Measurements from ENCODE around the gene CRB2. TPM values are rescaled to one million over a fixed set of nuclear protein-coding genes. Genes with fewer than 3 reads are reported as not detected.

Gene CRB2
- total RNA-seq, 1 experiment from 2014 or later, result 3.6 TPM

GRCh38 chr9:123402981-123403509 is 47.0 kb downstream of the CRB2 start:
- H3T11ph ChIP-seq (ENCODE audit: low read length), result no peak overlapping the region
- H3K27me3 ChIP-seq (ENCODE audit: insufficient read depth, low read length), result no peaks in the 10 kb centered on the region
- no peak overlapping the region for H4K91ac ChIP-seq (ENCODE audit: insufficient read length, low read depth, low read length)
- no peak overlapping the region for H2BK20ac ChIP-seq (ENCODE audit: low read depth, low read length, poor library complexity, severe bottlenecking)
- no peaks in the 10 kb centered on the region; the same call in 1 of the 2 replicates for H3K4me1 ChIP-seq (ENCODE audit: insufficient read depth, low read length)
- H3K27ac Mint-ChIP-seq, result peak overlapping the region in 2 of 3 experiments; percentile 23 to 52; a peak in 3 of 7 replicates
- H3K4me2 ChIP-seq (ENCODE audit: insufficient read depth, insufficient read length, low read length), result no peak overlapping the region
- H3K14ac ChIP-seq (ENCODE audit: insufficient read depth, low read length), result no peak overlapping the region; the same call in 1 of the 2 replicates
- no peak overlapping the region for H3K27ac ChIP-seq (ENCODE audit: insufficient read length, low read depth, low read length)
- H3K4ac ChIP-seq (ENCODE audit: low read depth, low read length), result no peak overlapping the region
- no peak overlapping the region for H3K56ac ChIP-seq (ENCODE audit: insufficient read length, low read depth, low read length)
- H3K23me2 ChIP-seq (ENCODE audit: insufficient read length, low read depth, low read length, poor library complexity, severe bottlenecking), result no peaks in the 10 kb centered on the region
- H2BK5ac ChIP-seq (ENCODE audit: insufficient read length, low read length), result no peak overlapping the region
- no peaks in the 10 kb centered on the region; the same call in 1 of the 2 replicates for H3K27me3 Mint-ChIP-seq (ENCODE audit: low read depth)
- no peak overlapping the region for H2AFZ ChIP-seq (ENCODE audit: low read length)
- H3K18ac ChIP-seq (ENCODE audit: insufficient read length, low read depth, low read length), result no peak overlapping the region
- no peaks in the 10 kb centered on the region for H3K79me2 ChIP-seq (ENCODE audit: insufficient read depth, low read length)
- H3K9ac ChIP-seq (ENCODE audit: extremely low read depth, insufficient read length, low read length), result no peak overlapping the region
- H3K23ac ChIP-seq (ENCODE audit: insufficient read length, low read depth, low read length), result no peak overlapping the region
- no peaks in the 10 kb centered on the region for H3K9me3 Mint-ChIP-seq
- H4K5ac ChIP-seq (ENCODE audit: insufficient read length, low read depth, low read length), result no peak overlapping the region
- no peak overlapping the region for H2BK120ac ChIP-seq (ENCODE audit: low read depth, low read length, poor library complexity, severe bottlenecking)
- H3K36me3 Mint-ChIP-seq (ENCODE audit: insufficient read depth in 1 of 3, low read depth in 3 of 3), result 0 out of 7 replicates have a peak, but pooled peaks cover 0 to 2% (median 0%) of the 10 kb centered on the region in 3 experiments
- no peaks in the 10 kb centered on the region for H3K79me1 ChIP-seq (ENCODE audit: insufficient read depth, low read depth, low read length, poor library complexity, severe bottlenecking)
- peaks cover 37 to 41% of the 10 kb centered on the region in 2 experiments for H3K4me1 Mint-ChIP-seq
- H2BK15ac ChIP-seq (ENCODE audit: low read depth, low read length), result no peak overlapping the region
- no peak overlapping the region for H2BK12ac ChIP-seq (ENCODE audit: insufficient read length, low read depth, low read length)
- no CpG with 5 or more reads among the region's 17 CpGs for WGBS (ENCODE audit: extremely low coverage, insufficient read length, low lambda C conversion rate)
- no peak overlapping the region for H2AK5ac ChIP-seq (ENCODE audit: insufficient read length, low read length)
- no peak for TF ChIP-seq CTCF (conservative IDR thresholded peaks at IDR 0.05)
- H4K8ac ChIP-seq (replicated peaks; ENCODE audit: insufficient read length, low read depth, low read length), result no peak overlapping the region
- DNase-seq, result no peak
- no peaks in the 10 kb centered on the region for H4K20me1 ChIP-seq (ENCODE audit: control insufficient read depth, insufficient read depth, insufficient read length)
- no peak overlapping the region for H3K4me3 Mint-ChIP-seq
- H3K9me3 ChIP-seq (ENCODE audit: control insufficient read depth, low read depth, low read length), result no peaks in the 10 kb centered on the region

All from H9 (cell line).